HG03565 (cell line): ENCODE measurements around the gene CCP110.

ENCODE experiments used
- ATAC-seq: cut with Tn5 transposase; IDR thresholded peaks from one replicate; pipeline ENCODE4 v1.9.1; 2021; ENCODE audit warnings: mild to moderate bottlenecking, moderate library complexity; ENCODE audit not compliant: unreplicated experiment

Gene CCP110

GRCh38 chr16:19598805-19599510 lies 75.2 kb downstream of the CCP110 start:
- ATAC-seq: no peak

GRCh38 chr16:19599968-19600716 lies 76.4 kb downstream of the CCP110 start:
- ATAC-seq: no peak

- no peak for ATAC-seq
These were observed 77.6 kb downstream of the CCP110 start for GRCh38 chr16:19601083-19601976.
